VCaP (cell line): ENCODE measurements around the gene EMILIN1.

Experiments used
- H3K27ac ChIP-seq: fragments of 450-650 bp; 2 replicates; pipeline ENCODE4 v1.5.1; 2017
- CTCF ChIP-seq: fragments of 450-650 bp; conservative IDR thresholded peaks from 2 replicates; pipeline ENCODE4 v1.5.1; 2017; ENCODE audit warnings: mild to moderate bottlenecking, moderate library complexity

EMILIN1 gene

GRCh38 chr2:27127883-27128667 is 49.7 kb downstream of the EMILIN1 start:
- H3K27ac ChIP-seq: no peak overlapping the region
- no peak for TF ChIP-seq CTCF

GRCh38 chr2:27128668-27129571 is 50.5 kb downstream of the EMILIN1 start:
- no peak overlapping the region for H3K27ac ChIP-seq
- TF ChIP-seq CTCF: no peak

GRCh38 chr2:27130396-27130795 is 52.0 kb downstream of the EMILIN1 start:
- TF ChIP-seq CTCF: no peak
- H3K27ac ChIP-seq: no peak overlapping the region

GRCh38 chr2:27131429-27131828 is 53.0 kb downstream of the EMILIN1 start:
- no peak overlapping the region for H3K27ac ChIP-seq
- TF ChIP-seq CTCF: no peak

- TF ChIP-seq CTCF: no peak
- peak overlapping the region; percentile 84; the same call in 1 of the 2 replicates for H3K27ac ChIP-seq
These were observed 54.9 kb downstream of the EMILIN1 start for GRCh38 chr2:27133195-27133875.

GRCh38 chr2:27133905-27134780 is 55.7 kb downstream of the EMILIN1 start, which contains the start of gene PREB:
PREB (minus strand) TSS chr2:27134636; CDS start chr2:27134421, 215 bp downstream.
- H3K27ac ChIP-seq: peak within 1 kb of the TSS; percentile 84
- TF ChIP-seq CTCF: no peak
